Amygdala (tissue), 56 donors: ENCODE measurements around the gene GRIK1.
"Not testable (repeated sequence)": the region's sequence is repeated elsewhere in the genome, so short reads cannot be mapped to it uniquely, and the experiment has no call there.

ENCODE experiments used
- DNase-seq, 56 donors: peaks; one replicate each; lab custom pipeline; 2025; lab: John Stamatoyannopoulos, UW

The GRIK1 gene

DNA sequence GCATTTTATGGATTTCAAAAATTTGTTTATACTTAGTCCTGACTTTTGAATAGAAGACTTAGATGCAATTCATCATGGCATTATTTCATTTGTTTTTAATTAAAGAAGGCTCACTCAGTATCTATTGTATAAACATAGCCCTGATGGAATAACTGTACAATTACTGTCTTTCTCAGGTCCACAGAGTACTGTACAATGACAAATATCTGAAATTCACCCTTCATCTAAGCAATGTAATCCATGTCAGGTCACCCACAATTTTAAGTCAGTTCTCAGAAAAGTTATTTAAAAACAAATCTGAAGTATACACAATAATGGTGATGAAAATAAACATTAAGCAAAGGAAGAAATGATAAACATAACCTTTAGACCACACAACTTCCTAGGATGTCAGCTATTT, 311.9 kb downstream of the GRIK1 start:
- DNase-seq: no peak

GRCh38 chr21:29626801-29627470, 312.9 kb downstream of the GRIK1 start:
- DNase-seq: no peak

GRCh38 chr21:29625990-29626389, 313.8 kb downstream of the GRIK1 start:
- no peak for DNase-seq

DNA sequence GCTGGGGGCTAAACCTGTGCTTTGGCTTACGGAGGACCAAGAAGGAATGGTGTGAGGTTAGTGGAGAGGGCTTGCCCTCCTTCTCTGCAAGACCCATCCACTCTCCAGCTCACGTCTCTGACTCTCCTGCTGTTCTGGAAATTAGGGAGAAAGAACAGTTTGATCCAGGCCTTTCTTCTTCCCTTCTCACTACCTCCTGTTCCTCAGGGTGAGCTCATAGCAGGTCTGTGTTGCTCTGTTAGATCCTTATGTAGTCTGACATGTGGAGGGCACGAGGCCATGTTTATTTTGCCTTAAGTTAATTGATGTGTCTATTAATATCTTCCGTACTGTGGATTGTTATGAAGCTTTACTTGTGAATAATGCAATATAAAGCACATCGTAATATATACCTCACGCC, 315.0 kb downstream of the GRIK1 start:
- no peak for DNase-seq

- no peak for DNase-seq
Measured at GRCh38 chr21:29621525-29621924, 318.3 kb downstream of the GRIK1 start.

- DNase-seq: no peak
Measured at GRCh38 chr21:29616209-29616751, 323.5 kb downstream of the GRIK1 start.

DNA sequence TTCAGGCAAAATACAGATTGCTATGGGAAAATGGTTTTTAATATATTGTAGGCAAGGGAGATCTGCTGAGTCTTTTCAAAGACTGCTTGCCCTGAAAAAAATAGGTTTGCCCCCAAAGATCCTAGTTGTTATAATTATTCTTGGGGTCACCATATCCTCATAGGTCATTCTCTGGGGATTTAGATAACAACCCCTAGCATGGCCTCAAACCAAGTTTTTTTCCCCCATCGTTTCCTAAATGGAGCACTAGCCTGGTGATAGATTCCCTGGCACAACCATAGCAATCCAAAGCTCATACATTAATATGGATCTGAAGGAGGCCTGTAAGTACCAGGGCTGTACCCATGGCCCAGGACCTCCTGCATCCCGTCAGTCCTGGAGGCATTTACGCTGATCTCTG, 325.9 kb downstream of the GRIK1 start:
- no peak for DNase-seq

DNA sequence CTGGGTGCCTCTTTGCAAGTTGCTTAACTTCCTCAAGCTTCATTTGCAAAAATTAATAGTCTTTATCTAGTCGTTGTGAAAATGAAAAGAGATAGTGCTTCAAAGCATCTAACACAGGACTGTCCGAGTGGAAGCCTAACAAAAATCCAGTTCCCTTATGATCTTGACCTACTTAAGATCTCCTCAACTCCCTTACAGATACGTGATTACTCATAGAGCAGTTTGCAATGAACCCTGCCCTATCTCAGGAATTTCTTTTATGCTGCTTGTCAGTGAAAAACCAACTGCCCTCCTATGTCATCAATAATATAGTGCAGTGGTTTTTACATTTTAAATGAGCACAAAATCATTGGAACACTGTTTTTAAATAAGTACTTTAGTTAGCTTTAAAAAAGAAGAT, 326.8 kb downstream of the GRIK1 start:
- DNase-seq: no peak

- DNase-seq: no peak
Measured at GRCh38 chr21:29610779-29611360, 328.9 kb downstream of the GRIK1 start.

GRCh38 chr21:29606613-29607012, 333.2 kb downstream of the GRIK1 start:
- no peak for DNase-seq

- DNase-seq: not testable (repeated sequence)
Measured at GRCh38 chr21:29605219-29605618, 334.6 kb downstream of the GRIK1 start.

- no peak for DNase-seq
Measured at GRCh38 chr21:29604076-29604475, 335.7 kb downstream of the GRIK1 start.

DNA sequence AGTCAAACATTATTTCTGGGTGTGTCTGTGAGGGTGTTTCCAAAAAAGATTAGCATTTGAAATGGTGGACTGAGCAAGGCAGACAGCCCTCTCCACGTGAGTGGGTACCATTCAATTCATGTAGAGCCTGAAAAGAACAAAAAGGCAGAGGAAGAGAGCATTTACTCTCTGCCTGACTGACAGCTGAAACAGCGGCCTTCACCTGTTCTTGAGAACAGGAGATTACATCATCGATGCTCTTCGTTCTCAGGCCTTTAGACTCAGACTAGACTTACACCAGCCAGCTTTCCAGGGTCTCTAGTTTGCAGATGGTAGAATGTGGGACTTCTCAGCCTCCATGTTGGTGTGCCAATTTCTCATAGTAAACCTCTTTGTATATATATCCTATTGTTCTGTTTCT, 338.7 kb downstream of the GRIK1 start:
- DNase-seq: no peak

GRCh38 chr21:29586696-29587095, 353.1 kb downstream of the GRIK1 start:
- no peak for DNase-seq

DNA sequence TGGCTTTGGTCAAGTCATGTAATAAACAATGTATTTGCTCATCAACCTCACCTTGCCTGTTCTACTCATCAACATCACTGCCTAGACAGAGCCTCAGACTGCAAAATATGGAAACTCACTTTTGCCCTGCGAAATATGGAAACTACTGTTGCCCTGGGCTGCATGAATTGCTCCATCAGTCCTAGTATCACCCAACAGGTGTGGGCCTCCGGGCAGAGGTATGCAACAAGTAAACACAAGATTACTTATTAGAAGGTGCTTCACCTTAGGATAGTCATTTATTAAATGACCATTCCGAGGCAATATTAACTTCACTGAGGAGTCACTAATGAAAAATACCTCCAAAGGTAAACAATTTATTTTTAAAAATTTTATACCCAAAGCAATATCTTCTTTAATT, 354.3 kb downstream of the GRIK1 start:
- no peak for DNase-seq

GRCh38 chr21:29583424-29583924, 356.3 kb downstream of the GRIK1 start:
- no peak for DNase-seq

GRCh38 chr21:29582855-29583254, 356.9 kb downstream of the GRIK1 start:
- no peak for DNase-seq

DNA sequence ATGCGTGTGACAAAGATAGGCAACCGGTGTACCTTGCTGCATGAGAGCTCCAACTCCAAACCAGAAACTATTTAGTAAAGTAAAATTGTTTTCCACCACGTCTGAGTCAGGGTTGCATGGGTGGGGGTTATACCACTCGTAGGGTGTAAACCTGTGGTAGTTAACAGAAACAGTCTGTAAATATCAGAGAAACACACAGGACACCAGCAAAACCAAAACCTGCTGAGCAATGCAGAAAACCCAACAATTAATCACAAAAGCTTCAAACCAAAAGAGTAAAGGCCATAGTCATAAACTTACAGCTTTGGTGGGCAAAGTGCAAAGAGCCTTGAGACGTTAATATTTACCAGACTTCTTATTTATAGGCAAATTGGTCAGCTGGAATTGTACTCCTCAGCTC, 358.4 kb downstream of the GRIK1 start:
- DNase-seq: no peak

DNA sequence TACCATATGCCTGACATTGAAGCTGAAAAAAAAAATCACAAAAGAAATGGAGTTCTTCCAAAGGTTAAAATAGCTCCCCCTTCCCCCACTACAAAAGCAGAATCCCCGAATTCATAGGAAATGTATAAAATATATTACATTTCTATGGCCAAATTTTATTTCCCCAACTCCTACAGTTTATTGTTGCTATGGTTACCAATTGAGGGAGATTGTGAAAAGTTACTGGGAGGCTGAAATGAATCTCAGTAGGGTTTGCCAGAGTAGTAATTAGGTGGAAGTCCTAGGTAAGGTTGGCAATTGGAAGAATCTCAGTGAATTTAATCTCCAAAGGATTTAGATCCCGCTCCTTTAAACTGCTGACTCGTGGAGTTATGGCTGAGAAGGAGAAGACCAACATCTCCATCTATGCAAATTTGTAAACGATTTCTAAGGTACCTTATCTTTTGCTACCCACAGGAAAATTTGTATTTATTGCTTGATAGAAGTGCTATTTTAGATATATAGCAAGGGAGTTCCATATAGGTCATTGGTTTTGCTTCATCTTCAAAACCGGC, 359.0 kb downstream of the GRIK1 start:
- no peak for DNase-seq

GRCh38 chr21:29578306-29578705, 361.5 kb downstream of the GRIK1 start:
- no peak for DNase-seq

GRCh38 chr21:29571949-29572348, 367.8 kb downstream of the GRIK1 start:
- DNase-seq: no peak
